ENCODE measurements around the gene ABCA2. TPM values are rescaled to one million over a fixed set of nuclear protein-coding genes. Genes with fewer than 3 reads are reported as not detected.

ABCA2 gene
- total and polyA plus RNA-seq, 9 of the 15 experiments (the other 6 are each of a cell fraction or from before 2014, with no cell fraction given), result 0.69 to 16.3 (median 6.1) TPM; not detected in 2

GRCh38 chr9:137070201-137070905 lies 42.3 kb upstream of the ABCA2 start, which contains the start of gene SAPCD2 (continued):
- peak in 1 of 2 experiments; percentile 89 for TF ChIP-seq E2F6 (IDR thresholded peaks at IDR 0.05; ENCODE audit: borderline replicate concordance in 1 of 2, extremely low read depth in 1 of 2, insufficient read depth in 1 of 2, insufficient read length in 1 of 2, low read depth in 1 of 2, low read length in 1 of 2, poor library complexity in 1 of 2, severe bottlenecking in 1 of 2)
- no peak for TF ChIP-seq MCM5 (IDR thresholded peaks at IDR 0.05; ENCODE audit: low read depth)
- peak; percentile 46 for TF ChIP-seq RB1 (IDR thresholded peaks at IDR 0.05; ENCODE audit: low read depth)
- TF ChIP-seq PHB2 (IDR thresholded peaks at IDR 0.05; ENCODE audit: low read depth), result no peak
- TF ChIP-seq TEAD2 (tag; IDR thresholded peaks at IDR 0.05), result no peak
- no peak for TF ChIP-seq ZNF668 (CRISPR knock-in tag; IDR thresholded peaks at IDR 0.05)
- peak; percentile 49; the same call in 1 of the 2 replicates for TF ChIP-seq ZBTB2 (IDR thresholded peaks at IDR 0.05)
- TF ChIP-seq ZNF639 (CRISPR knock-in tag; conservative IDR thresholded peaks at IDR 0.05 in 1 of 2, IDR thresholded peaks at IDR 0.05 in 1 of 2), result peak in 1 of 2 experiments; percentile 68; a peak in 1 of 4 replicates
- TF ChIP-seq TRIM28 (IDR thresholded peaks at IDR 0.05), result no peak
- no peak for TF ChIP-seq ETV6 (IDR thresholded peaks at IDR 0.05; ENCODE audit: borderline replicate concordance in 1 of 2, low read depth in 2 of 2, low read length in 1 of 2)
- TF ChIP-seq ETV6 (CRISPR knock-in tag; IDR thresholded peaks at IDR 0.05; ENCODE audit: borderline replicate concordance), result no peak
- TF ChIP-seq MTA1 (IDR thresholded peaks at IDR 0.05; ENCODE audit: borderline replicate concordance), result no peak
- no peak for TF ChIP-seq ATF1 (CRISPR knock-in tag; IDR thresholded peaks at IDR 0.05)
- peak; percentile 70 for TF ChIP-seq ATF1 (tag; IDR thresholded peaks at IDR 0.05)
- TF ChIP-seq ZNF146 (CRISPR knock-in tag; IDR thresholded peaks at IDR 0.05; ENCODE audit: unreplicated experiment), result no peak
- no peak for TF ChIP-seq ZNF224 (CRISPR knock-in tag; IDR thresholded peaks at IDR 0.05)
- peak; percentile 85 for TF ChIP-seq EP400 (IDR thresholded peaks at IDR 0.05)
- no peak for TF ChIP-seq SP2 (IDR thresholded peaks at IDR 0.05; ENCODE audit: extremely low read depth, low read depth, low read length, poor library complexity, severe bottlenecking)
- no peak for TF ChIP-seq ZFP36 (IDR thresholded peaks at IDR 0.05; ENCODE audit: low read depth, low read length, partially characterized antibody)
- peak; percentile 98 for TF ChIP-seq PHF21A (IDR thresholded peaks at IDR 0.05; ENCODE audit: borderline replicate concordance, low read depth)
- no peak for TF ChIP-seq ILF3 (IDR thresholded peaks at IDR 0.05; ENCODE audit: borderline replicate concordance)
- TF ChIP-seq ARID2 (IDR thresholded peaks at IDR 0.05), result no peak
- TF ChIP-seq TFAM (CRISPR knock-in tag; conservative IDR thresholded peaks at IDR 0.05), result no peak
- TF ChIP-seq ZNF24 (IDR thresholded peaks at IDR 0.05), result no peak
- no peak for TF ChIP-seq ZNF707 (CRISPR knock-in tag; conservative IDR thresholded peaks at IDR 0.05)
- peak; percentile 94 for TF ChIP-seq POLR2G (IDR thresholded peaks at IDR 0.05; ENCODE audit: low read depth, low read length)
- no peak for TF ChIP-seq XRCC5 (IDR thresholded peaks at IDR 0.05; ENCODE audit: low read depth, low read length)
- peak; percentile 71 for TF ChIP-seq TARDBP (IDR thresholded peaks at IDR 0.05)
